ENCODE results near the gene TRAPPC14. TPM values are rescaled to one million over a fixed set of nuclear protein-coding genes. Genes with fewer than 3 reads are reported as not detected.
A peak's percentile ranks its signal among the peaks of the same experiment; 100 is the strongest.

The TRAPPC14 gene
- total RNA-seq, 5 donors from 2014 or later (not counting 1 experiment from before 2014, with no cell fraction given): 52.0 to 97.2 (median 79.0) TPM

GRCh38 chr7:100175296-100175935, 16.9 kb upstream of the TRAPPC14 start:
- CTCF ChIA-PET: no interaction called here
- no peak for ATAC-seq (replicated peaks in 1 of 4)
- H3K27ac Mint-ChIP-seq: peak overlapping the region; percentile 66 to 80
- peaks cover 12 to 49% of the 10 kb centered on the region in 2 experiments for H3K4me1 ChIP-seq (ENCODE audit: control insufficient read depth in 1 of 2, extremely low read depth in 1 of 2, insufficient read depth in 2 of 2, low read length in 2 of 2)
- H3K4me3 Mint-ChIP-seq: peak overlapping the region; percentile 32 to 40 (median 40)
- peaks cover 1% of the 10 kb centered on the region for H3K36me3 Mint-ChIP-seq
- 98% methylated on average over 8 of the region's 14 CpGs for WGBS (ENCODE audit: insufficient coverage)
- H3K27me3 ChIP-seq (replicated peaks in 1 of 2; ENCODE audit: control insufficient read depth in 2 of 2, extremely low read depth in 1 of 2, insufficient read depth in 2 of 2, low read length in 1 of 2): peaks cover 0 to 17% of the 10 kb centered on the region in 2 experiments
- H3K36me3 ChIP-seq (ENCODE audit: control insufficient read depth in 2 of 2, extremely low read depth in 1 of 2, insufficient read depth in 1 of 2, low read length in 1 of 2): no peaks in the 10 kb centered on the region
- H3K9me3 ChIP-seq: no peaks in the 10 kb centered on the region
- no peak overlapping the region for H3K27ac ChIP-seq (ENCODE audit: low read length)
- peaks cover 0 to 4% of the 10 kb centered on the region in 2 donors for H3K27me3 Mint-ChIP-seq
- no peak overlapping the region for H3K4me3 ChIP-seq (ENCODE audit: control insufficient read depth in 1 of 2, extremely low read depth in 1 of 2, low read length in 1 of 2)
- no peak for DNase-seq
- peaks cover 33 to 47% (median 37%) of the 10 kb centered on the region in 3 donors for H3K4me1 Mint-ChIP-seq
- POLR2A ChIA-PET: no interaction called here
- peaks cover 0 to 1% (median 0%) of the 10 kb centered on the region in 3 donors for H3K9me3 Mint-ChIP-seq

GRCh38 chr7:100174582-100174981, 16.1 kb upstream of the TRAPPC14 start:
- Histone ChIP-seq H3K4me1 (ENCODE audit: control insufficient read depth in 1 of 2, extremely low read depth in 1 of 2, insufficient read depth in 2 of 2, low read length in 2 of 2) (peaks cover 17 to 52% of the 10 kb centered on the region in 2 experiments), H3K36me3 (ENCODE audit: control insufficient read depth in 2 of 2, extremely low read depth in 1 of 2, insufficient read depth in 1 of 2, low read length in 1 of 2) (no peaks in the 10 kb centered on the region), H3K4me3 (ENCODE audit: control insufficient read depth in 1 of 2, extremely low read depth in 1 of 2, low read length in 1 of 2) (no peak overlapping the region), H3K27ac (ENCODE audit: low read length) (no peak overlapping the region), H3K27me3 (replicated peaks in 1 of 2; ENCODE audit: control insufficient read depth in 2 of 2, extremely low read depth in 1 of 2, insufficient read depth in 2 of 2, low read length in 1 of 2) (peaks cover 0 to 24% of the 10 kb centered on the region in 2 experiments), H3K9me3 (no peaks in the 10 kb centered on the region)
- 60% methylated on average over 3 of the region's 5 CpGs for WGBS (ENCODE audit: insufficient coverage)
- ChIA-PET CTCF (no interaction called here), POLR2A (no interaction called here)
- H3K4me1 Mint-ChIP-seq: peaks cover 38 to 52% (median 40%) of the 10 kb centered on the region in 3 donors
- H3K27me3 Mint-ChIP-seq: peaks cover 0 to 5% of the 10 kb centered on the region in 2 donors
- H3K36me3 Mint-ChIP-seq: no peaks in the 10 kb centered on the region
- H3K4me3 Mint-ChIP-seq: no peak overlapping the region
- no peak for ATAC-seq (replicated peaks in 1 of 4)
- peak overlapping the region; percentile 32 to 80 for H3K27ac Mint-ChIP-seq
- no peaks in the 10 kb centered on the region for H3K9me3 Mint-ChIP-seq
- DNase-seq: no peak

GRCh38 chr7:100173806-100174495, 15.4 kb upstream of the TRAPPC14 start:
- ATAC-seq (replicated peaks in 1 of 4) (no peak), DNase-seq (peak in 1 of 35 experiments; percentile 16)
- ChIA-PET CTCF (interaction anchor here in 1 of 2 donors (0.6 kb wide), 1 partner anchor 46 kb away, joined by 4 read pairs; no protein-coding TSS in a partner anchor), POLR2A (no interaction called here)
- WGBS (ENCODE audit: insufficient coverage): 92% methylated on average over 7 of the region's 11 CpGs
- Mint-ChIP-seq H3K27ac (peak overlapping the region; percentile 14 to 75), H3K9me3 (no peaks in the 10 kb centered on the region), H3K36me3 (no peaks in the 10 kb centered on the region), H3K4me1 (peaks cover 44 to 58% (median 45%) of the 10 kb centered on the region in 3 donors), H3K4me3 (no peak overlapping the region), H3K27me3 (peaks cover 0 to 5% of the 10 kb centered on the region in 2 donors)
- no peaks in the 10 kb centered on the region for H3K36me3 ChIP-seq (ENCODE audit: control insufficient read depth in 2 of 2, extremely low read depth in 1 of 2, insufficient read depth in 1 of 2, low read length in 1 of 2)
- no peak overlapping the region for H3K4me3 ChIP-seq (ENCODE audit: control insufficient read depth in 1 of 2, extremely low read depth in 1 of 2, low read length in 1 of 2)
- H3K27me3 ChIP-seq (replicated peaks in 1 of 2; ENCODE audit: control insufficient read depth in 2 of 2, extremely low read depth in 1 of 2, insufficient read depth in 2 of 2, low read length in 1 of 2): peaks cover 0 to 30% of the 10 kb centered on the region in 2 experiments
- H3K4me1 ChIP-seq (ENCODE audit: control insufficient read depth in 1 of 2, extremely low read depth in 1 of 2, insufficient read depth in 2 of 2, low read length in 2 of 2): peaks cover 21 to 58% of the 10 kb centered on the region in 2 experiments
- no peaks in the 10 kb centered on the region for H3K9me3 ChIP-seq
- no peak overlapping the region for H3K27ac ChIP-seq (ENCODE audit: low read length)

- peaks cover 0 to 20% of the 10 kb centered on the region in 2 donors for H3K27me3 Mint-ChIP-seq
- H3K27ac Mint-ChIP-seq: peak overlapping the region; percentile 74 to 82
- H3K36me3 Mint-ChIP-seq: no peaks in the 10 kb centered on the region
- peak; percentile 10 to 22 (median 16) for ATAC-seq (replicated peaks in 1 of 4)
- ChIA-PET POLR2A (interaction anchor here in 1 of 2 donors (0.7 kb wide), 1 partner anchor 14 kb away, joined by 7 read pairs; no protein-coding TSS in a partner anchor), CTCF (interaction anchor here in 1 of 2 donors (0.6 to 0.9 kb wide), 2 partner anchors 10 to 23 kb away, joined by 4 to 6 read pairs; partner anchors contain the start of gene LAMTOR4)
- Histone ChIP-seq H3K27ac (ENCODE audit: low read length) (no peak overlapping the region), H3K4me3 (ENCODE audit: control insufficient read depth in 1 of 2, extremely low read depth in 1 of 2, low read length in 1 of 2) (peak overlapping the region in 1 of 2 donors; percentile 26), H3K4me1 (ENCODE audit: control insufficient read depth in 1 of 2, extremely low read depth in 1 of 2, insufficient read depth in 2 of 2, low read length in 2 of 2) (peaks cover 31 to 60% of the 10 kb centered on the region in 2 experiments), H3K36me3 (ENCODE audit: control insufficient read depth in 2 of 2, extremely low read depth in 1 of 2, insufficient read depth in 1 of 2, low read length in 1 of 2) (no peaks in the 10 kb centered on the region), H3K27me3 (replicated peaks in 1 of 2; ENCODE audit: control insufficient read depth in 2 of 2, extremely low read depth in 1 of 2, insufficient read depth in 2 of 2, low read length in 1 of 2) (peaks cover 0 to 44% of the 10 kb centered on the region in 2 experiments), H3K9me3 (no peaks in the 10 kb centered on the region)
- no peaks in the 10 kb centered on the region for H3K9me3 Mint-ChIP-seq
- peak in 1 of 35 experiments; percentile 23 for DNase-seq
- peaks cover 56 to 73% (median 60%) of the 10 kb centered on the region in 3 donors for H3K4me1 Mint-ChIP-seq
- H3K4me3 Mint-ChIP-seq: peak overlapping the region; percentile 58 to 79 (median 77)
- WGBS (ENCODE audit: insufficient coverage): under 1% methylated on average over 17 of the region's 22 CpGs
Measured at GRCh38 chr7:100171840-100172239, 13.3 kb upstream of the TRAPPC14 start.

- ATAC-seq (replicated peaks in 1 of 4) (peak; percentile 37 to 54 (median 44)), DNase-seq (peak in 5 of 35 experiments; percentile 27 to 57 (median 35))
- H3K4me3 ChIP-seq (ENCODE audit: control insufficient read depth in 1 of 2, extremely low read depth in 1 of 2, low read length in 1 of 2): peak overlapping the region; percentile 25 to 51
- no peak overlapping the region for H3K27ac ChIP-seq (ENCODE audit: low read length)
- no peaks in the 10 kb centered on the region for H3K9me3 ChIP-seq
- H3K36me3 Mint-ChIP-seq: no peaks in the 10 kb centered on the region
- peak overlapping the region; percentile 71 to 86 (median 81) for H3K4me3 Mint-ChIP-seq
- 9% methylated on average over 57 of the region's 61 CpGs for WGBS (ENCODE audit: insufficient coverage)
- H3K27me3 ChIP-seq (replicated peaks in 1 of 2; ENCODE audit: control insufficient read depth in 2 of 2, extremely low read depth in 1 of 2, insufficient read depth in 2 of 2, low read length in 1 of 2): peaks cover 0 to 48% of the 10 kb centered on the region in 2 experiments
- no peaks in the 10 kb centered on the region for H3K36me3 ChIP-seq (ENCODE audit: control insufficient read depth in 2 of 2, extremely low read depth in 1 of 2, insufficient read depth in 1 of 2, low read length in 1 of 2)
- H3K27me3 Mint-ChIP-seq: peaks cover 0 to 20% of the 10 kb centered on the region in 2 donors
- H3K27ac Mint-ChIP-seq: peak overlapping the region; percentile 93 to 95
- POLR2A ChIA-PET: no interaction called here
- H3K4me1 Mint-ChIP-seq: peaks cover 57 to 73% (median 60%) of the 10 kb centered on the region in 3 donors
- CTCF ChIA-PET: interaction anchor here in 1 of 2 donors (0.6 to 0.9 kb wide), 2 partner anchors 9 to 23 kb away, joined by 4 to 6 read pairs; partner anchors contain the start of gene LAMTOR4
- no peaks in the 10 kb centered on the region for H3K9me3 Mint-ChIP-seq
- H3K4me1 ChIP-seq (ENCODE audit: control insufficient read depth in 1 of 2, extremely low read depth in 1 of 2, insufficient read depth in 2 of 2, low read length in 2 of 2): peaks cover 35 to 61% of the 10 kb centered on the region in 2 experiments
Measured at GRCh38 chr7:100171087-100171681, 12.7 kb upstream of the TRAPPC14 start.

Data from T-cell (primary cell).